Fibroblast of pulmonary artery (primary cell): ENCODE results near the gene HIPK1.

Experiments
- DNase-seq: peaks from one replicate; pipeline ENCODE4 v3.0.0-alpha.2; 2010; ENCODE audit warnings: low read depth
- H3K4me3 ChIP-seq: replicated peaks from 2 replicates; pipeline ENCODE4 v1.5.1; 2011; ENCODE audit warnings: low read depth, mild to moderate bottlenecking, control low read depth, low read length, moderate library complexity
- TF ChIP-seq, protein P1 (sequence below): IDR thresholded peaks from 2 replicates; pipeline ENCODE4 v1.5.1; 2011; ENCODE audit warnings: mild to moderate bottlenecking, control low read depth, low read length, inconsistent platforms; ENCODE audit errors: missing control alignments

HIPK1 gene

DNA sequence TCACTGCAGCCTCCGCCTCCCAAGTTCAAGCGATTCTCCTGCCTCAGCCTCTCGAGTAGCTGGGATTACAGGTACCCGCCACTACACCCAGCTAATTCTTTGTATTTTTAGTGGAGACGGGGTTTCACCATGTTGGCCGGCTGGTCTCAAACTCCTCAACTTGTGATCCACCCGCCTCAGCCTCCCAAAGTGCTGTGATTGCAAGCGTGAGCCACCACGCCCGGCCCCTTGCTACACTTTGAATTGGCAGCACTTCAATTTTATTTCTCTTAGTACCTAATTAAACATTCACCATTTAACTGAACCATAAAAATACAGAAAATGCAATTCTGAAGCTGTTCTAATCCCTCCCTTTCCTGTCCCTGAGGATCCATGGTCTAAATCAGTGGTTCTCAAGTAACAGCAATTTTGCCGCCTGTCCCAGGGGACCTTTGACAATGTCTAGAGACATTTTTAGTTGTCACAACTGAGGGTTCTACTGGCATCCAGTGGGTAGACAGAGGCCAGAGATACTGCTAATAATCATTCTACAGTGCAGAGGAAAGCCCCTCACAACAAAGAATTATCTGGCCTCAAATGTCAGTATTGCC, 37.4 kb upstream of the HIPK1 start:
- TF ChIP-seq, protein P1, sequence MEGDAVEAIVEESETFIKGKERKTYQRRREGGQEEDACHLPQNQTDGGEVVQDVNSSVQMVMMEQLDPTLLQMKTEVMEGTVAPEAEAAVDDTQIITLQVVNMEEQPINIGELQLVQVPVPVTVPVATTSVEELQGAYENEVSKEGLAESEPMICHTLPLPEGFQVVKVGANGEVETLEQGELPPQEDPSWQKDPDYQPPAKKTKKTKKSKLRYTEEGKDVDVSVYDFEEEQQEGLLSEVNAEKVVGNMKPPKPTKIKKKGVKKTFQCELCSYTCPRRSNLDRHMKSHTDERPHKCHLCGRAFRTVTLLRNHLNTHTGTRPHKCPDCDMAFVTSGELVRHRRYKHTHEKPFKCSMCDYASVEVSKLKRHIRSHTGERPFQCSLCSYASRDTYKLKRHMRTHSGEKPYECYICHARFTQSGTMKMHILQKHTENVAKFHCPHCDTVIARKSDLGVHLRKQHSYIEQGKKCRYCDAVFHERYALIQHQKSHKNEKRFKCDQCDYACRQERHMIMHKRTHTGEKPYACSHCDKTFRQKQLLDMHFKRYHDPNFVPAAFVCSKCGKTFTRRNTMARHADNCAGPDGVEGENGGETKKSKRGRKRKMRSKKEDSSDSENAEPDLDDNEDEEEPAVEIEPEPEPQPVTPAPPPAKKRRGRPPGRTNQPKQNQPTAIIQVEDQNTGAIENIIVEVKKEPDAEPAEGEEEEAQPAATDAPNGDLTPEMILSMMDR: no peak
- no peak for DNase-seq
- no peak overlapping the region for H3K4me3 ChIP-seq

DNA sequence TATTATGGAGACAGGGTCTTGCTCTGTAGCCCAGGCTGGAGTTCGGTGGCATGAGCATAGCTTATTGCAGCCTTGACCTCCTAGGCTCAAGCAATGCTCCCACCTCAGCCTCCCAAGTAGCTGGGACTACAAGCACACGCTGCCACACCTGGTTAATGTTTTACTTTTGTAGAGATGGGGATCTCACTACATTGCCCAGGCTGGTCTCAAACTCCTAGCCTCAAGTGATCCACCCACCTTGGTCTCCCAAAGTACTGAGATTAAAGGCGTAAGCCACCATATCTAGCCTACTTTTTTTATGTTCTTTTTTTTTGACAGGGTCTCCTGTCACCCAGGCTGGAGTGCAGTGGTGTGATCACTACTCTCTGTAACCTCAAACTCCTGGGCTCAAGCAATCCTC, 35.9 kb upstream of the HIPK1 start:
- no peak overlapping the region for H3K4me3 ChIP-seq
- TF ChIP-seq, protein P1: no peak

DNA sequence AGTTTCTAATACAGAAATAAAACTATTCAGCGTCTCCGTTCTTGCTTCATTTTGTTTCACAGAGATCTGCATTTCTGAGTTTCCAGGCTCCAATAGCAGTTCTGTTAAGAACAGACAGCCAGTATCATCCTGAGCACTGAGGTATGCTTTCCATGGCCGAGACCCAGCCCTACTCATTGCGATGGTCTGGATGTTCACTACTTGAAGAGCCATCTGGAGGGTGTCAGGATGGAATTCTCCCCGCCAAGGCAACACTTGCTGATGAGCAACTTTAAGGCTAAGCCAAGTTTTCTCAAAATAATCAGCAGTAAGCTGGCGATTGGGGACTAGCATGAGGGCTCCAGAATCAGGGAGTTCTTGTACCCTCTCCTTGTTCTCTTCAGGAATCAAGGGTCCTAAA, 34.0 kb upstream of the HIPK1 start:
- TF ChIP-seq, protein P1: no peak
- no peak for DNase-seq

More for the DNA sequence above, 35.9 kb upstream of the HIPK1 start:
- DNase-seq: no peak

DNA sequence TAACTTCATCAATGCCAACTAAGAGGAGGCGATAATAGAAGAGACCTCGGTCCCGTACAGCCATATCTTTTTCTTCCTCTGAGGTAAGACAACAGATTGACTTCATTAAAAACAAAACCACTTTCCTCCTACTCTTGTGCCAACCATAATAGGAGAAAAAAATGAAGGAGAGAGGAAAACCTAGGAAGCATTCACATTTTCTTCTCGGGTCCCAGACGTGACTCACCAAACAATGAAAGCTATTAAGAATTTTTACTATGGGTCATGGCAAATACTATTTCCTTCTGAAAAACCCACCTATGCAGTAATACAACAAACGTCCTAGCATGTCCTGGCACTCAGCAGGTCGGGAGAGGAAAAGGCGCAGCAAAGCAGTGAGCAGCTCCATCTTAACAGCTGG, 33.2 kb upstream of the HIPK1 start:
- TF ChIP-seq, protein P1: no peak
- no peak for DNase-seq
- H3K4me3 ChIP-seq: no peak overlapping the region

More for the DNA sequence above, 34.0 kb upstream of the HIPK1 start:
- H3K4me3 ChIP-seq: no peak overlapping the region

DNA sequence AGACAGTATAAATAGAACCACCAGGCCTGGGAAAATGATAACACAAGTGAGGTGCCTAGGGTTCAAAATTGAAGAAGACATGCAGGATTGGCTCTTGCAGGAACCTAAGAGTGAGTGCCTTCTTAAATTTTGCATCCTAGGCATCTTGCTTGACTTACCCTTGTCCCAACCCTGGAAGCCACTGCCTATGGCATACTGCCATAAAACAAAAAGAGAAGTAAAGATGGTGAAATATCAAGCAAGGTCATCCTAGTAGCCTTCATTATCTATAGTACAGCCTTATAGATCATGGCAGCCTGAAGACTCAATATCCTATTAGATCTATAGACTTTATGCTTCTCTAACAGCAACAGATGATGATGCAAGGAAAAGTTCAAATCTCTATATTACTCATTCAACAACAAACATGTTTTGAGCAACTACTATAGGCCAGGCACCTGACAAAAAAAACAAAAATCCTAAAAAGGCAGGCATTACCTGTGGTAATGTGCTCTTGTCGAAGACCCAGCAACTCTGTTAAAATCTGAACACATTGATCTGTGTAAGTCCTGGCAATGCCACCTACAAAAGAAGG, 30.8 kb upstream of the HIPK1 start:
- no peak for DNase-seq
- no peak overlapping the region for H3K4me3 ChIP-seq
- TF ChIP-seq, protein P1: no peak

DNA sequence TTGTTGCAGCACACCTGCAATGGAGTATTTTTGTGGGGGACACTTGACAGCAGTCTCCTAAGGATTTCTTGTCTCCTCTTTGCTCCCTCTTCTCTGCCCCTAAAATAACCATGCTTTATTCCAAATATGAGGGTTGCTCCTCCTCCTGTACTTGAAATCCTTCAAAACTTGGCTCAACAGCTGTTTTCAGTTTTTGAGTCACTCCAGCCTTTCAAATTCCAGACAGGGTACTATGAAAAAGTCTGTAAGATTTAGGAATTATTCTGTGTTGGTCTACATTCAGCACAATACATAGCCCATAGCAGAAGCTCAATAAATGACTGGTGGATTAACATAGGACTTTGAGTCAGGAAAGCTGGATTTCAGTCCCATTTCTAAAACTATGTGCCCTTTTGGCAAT, 30.0 kb upstream of the HIPK1 start:
- TF ChIP-seq, protein P1: no peak
- no peak for DNase-seq
- H3K4me3 ChIP-seq: no peak overlapping the region

DNA sequence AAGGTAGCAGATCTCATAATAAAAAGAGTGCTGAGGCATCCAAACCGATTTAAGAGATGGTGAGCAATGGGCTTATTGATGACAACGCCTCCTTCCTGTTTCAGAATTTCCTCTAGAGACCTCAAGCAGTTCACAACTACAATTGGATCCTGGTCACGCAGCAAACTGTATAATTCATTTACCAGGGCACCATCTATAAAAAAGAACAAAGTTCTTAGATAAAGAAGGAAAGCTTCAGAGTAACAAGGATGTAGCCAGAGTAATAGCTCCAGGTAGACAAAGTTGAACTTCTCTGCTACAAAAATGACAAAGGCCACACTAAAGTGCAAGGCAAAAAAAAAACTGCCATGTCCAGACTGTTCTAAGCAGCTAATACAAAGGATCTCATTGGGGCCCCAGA, 27.9 kb upstream of the HIPK1 start:
- TF ChIP-seq, protein P1: no peak
- no peak for DNase-seq
- no peak overlapping the region for H3K4me3 ChIP-seq
